Astrocyte (in vitro differentiated cells and primary cell): ENCODE results near the gene UHRF2. TPM values are rescaled to one million over a fixed set of nuclear protein-coding genes. Genes with fewer than 3 reads are reported as not detected.

Experiments
- DNase-seq: peaks from one replicate; pipeline ENCODE4 v3.0.0-alpha.2; 2010; ENCODE audit warnings: low read depth
- FAIRE-seq: peaks from 2 replicates; lab custom pipeline; 2011; peaks lifted over from hg19 to GRCh38; lab: Jason Lieb, UNC
- H2AFZ ChIP-seq: 2 replicates; pipeline ENCODE4 v1.6.0; 2012; ENCODE audit warnings: low read depth, low read length, inconsistent platforms
- H3K27ac ChIP-seq: 2 replicates; pipeline ENCODE4 v1.5.1; 2011; ENCODE audit warnings: low read depth, low read length, inconsistent platforms
- H3K27me3 ChIP-seq: 2 replicates; pipeline ENCODE4 v1.6.0; 2011; ENCODE audit warnings: low read length, inconsistent platforms; ENCODE audit not compliant: insufficient read depth
- H3K36me3 ChIP-seq: 2 replicates; pipeline ENCODE4 v1.5.1; 2011; ENCODE audit warnings: low read length, inconsistent platforms; ENCODE audit not compliant: insufficient read depth
- H3K4me1 ChIP-seq: 2 replicates; pipeline ENCODE4 v1.5.1; 2011; ENCODE audit warnings: low read length, inconsistent platforms; ENCODE audit not compliant: insufficient read depth
- H3K4me2 ChIP-seq: 2 replicates; pipeline ENCODE4 v1.6.0; 2012; ENCODE audit warnings: low read length, inconsistent platforms
- H3K4me3 ChIP-seq: 2 replicates; pipeline ENCODE4 v1.5.1; 2011; ENCODE audit warnings: low read depth, mild to moderate bottlenecking, low read length, inconsistent platforms; ENCODE audit not compliant: insufficient read depth
- H3K79me2 ChIP-seq: 2 replicates; pipeline ENCODE4 v1.6.0; 2012; ENCODE audit warnings: mild to moderate bottlenecking, low read length, inconsistent platforms; ENCODE audit not compliant: insufficient read depth
- H3K9ac ChIP-seq: 2 replicates; pipeline ENCODE4 v1.6.0; 2012; ENCODE audit warnings: mild to moderate bottlenecking, low read length, inconsistent platforms
- H3K9me3 ChIP-seq: 2 replicates; pipeline ENCODE4 v1.5.1; 2012; ENCODE audit warnings: low read depth, mild to moderate bottlenecking, low read length, inconsistent platforms; ENCODE audit not compliant: insufficient read depth
- H4K20me1 ChIP-seq: 2 replicates; pipeline ENCODE4 v1.6.0; 2012; ENCODE audit warnings: low read length, inconsistent platforms; ENCODE audit not compliant: insufficient read depth
- H3K27ac Mint-ChIP-seq: one replicate; pipeline ENCODE4 v1.8.0; 2021; ENCODE audit warnings: mild to moderate bottlenecking, mixed read lengths; ENCODE audit not compliant: unreplicated experiment
- H3K27me3 Mint-ChIP-seq: one replicate; pipeline ENCODE4 v1.8.0; 2021; ENCODE audit warnings: low read depth, mixed read lengths; ENCODE audit not compliant: unreplicated experiment
- H3K36me3 Mint-ChIP-seq: one replicate; pipeline ENCODE4 v1.8.0; 2021; ENCODE audit warnings: low read depth, mixed read lengths; ENCODE audit not compliant: unreplicated experiment
- H3K4me1 Mint-ChIP-seq: one replicate; pipeline ENCODE4 v1.8.0; 2021; ENCODE audit warnings: low read depth, mixed read lengths; ENCODE audit not compliant: unreplicated experiment
- H3K4me3 Mint-ChIP-seq: one replicate; pipeline ENCODE4 v1.8.0; 2021; ENCODE audit warnings: mild to moderate bottlenecking, moderate library complexity, mixed read lengths; ENCODE audit not compliant: unreplicated experiment
- H3K9me3 Mint-ChIP-seq: one replicate; pipeline ENCODE4 v1.8.0; 2021; ENCODE audit warnings: mild to moderate bottlenecking, mixed read lengths; ENCODE audit not compliant: unreplicated experiment
- EZH2 ChIP-seq: IDR thresholded peaks from 2 replicates; pipeline ENCODE4 v1.6.1; 2012; ENCODE audit warnings: mild to moderate bottlenecking, low read length, inconsistent platforms; ENCODE audit not compliant: insufficient read depth
- total RNA-seq: library from RNA; stranded (reverse); gene quantifications from 2 replicates; pipeline ENCODE4 v1.2.1, GENCODE V29; 2021
- TF ChIP-seq, protein P1 (sequence below): IDR thresholded peaks from 2 replicates; pipeline ENCODE4 v1.5.1; 2011; ENCODE audit warnings: low read depth, mild to moderate bottlenecking, inconsistent platforms, low read length, moderate library complexity; ENCODE audit not compliant: insufficient read depth

The UHRF2 gene
- total RNA-seq, 1 donor from 2014 or later = 37.4 TPM

DNA sequence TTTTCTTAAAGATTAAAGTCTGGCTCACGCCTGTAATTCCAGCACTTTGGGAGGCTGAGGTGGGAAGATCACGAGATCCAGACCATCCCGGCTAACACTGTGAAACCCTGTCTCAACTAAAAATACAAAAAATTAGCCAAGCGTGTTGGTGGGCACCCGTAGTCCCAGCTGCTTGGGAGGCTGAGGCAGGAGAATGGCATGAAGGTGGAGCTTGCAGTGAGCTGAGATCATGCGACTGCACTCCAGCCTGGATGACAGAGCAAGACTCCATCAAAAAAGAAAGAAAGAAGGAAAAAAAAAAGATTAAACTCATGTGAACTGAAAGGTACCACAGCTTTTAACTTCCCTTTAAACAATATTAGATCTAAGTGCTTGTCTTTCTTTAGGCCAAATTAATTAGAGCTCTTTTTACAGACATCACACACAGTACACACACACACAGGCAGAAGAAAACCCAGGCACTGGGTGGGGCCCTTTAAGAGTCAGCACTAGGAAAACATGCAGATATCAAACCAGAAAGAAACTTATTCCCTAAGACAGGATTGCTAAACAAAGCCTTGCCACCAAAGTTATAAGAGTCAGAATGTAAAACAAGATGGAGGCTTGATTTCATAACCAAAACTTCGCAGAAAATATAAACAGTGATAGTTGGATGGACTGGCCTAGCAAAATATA lies 29.3 kb upstream of the UHRF2 start:
- peak overlapping the region; percentile 64 for H3K4me2 ChIP-seq
- no peaks in the 10 kb centered on the region for H3K36me3 ChIP-seq
- H2AFZ ChIP-seq = peak overlapping the region; percentile 61
- Mint-ChIP-seq H3K36me3 (no peaks in the 10 kb centered on the region), H3K27ac (peak overlapping the region; percentile 96), H3K4me3 (no peak overlapping the region), H3K9me3 (peaks cover 4% of the 10 kb centered on the region), H3K4me1 (peaks cover 7% of the 10 kb centered on the region), H3K27me3 (peaks cover 7% of the 10 kb centered on the region)
- H3K9me3 ChIP-seq = no peaks in the 10 kb centered on the region
- DNase-seq = peak; percentile 56
- peak overlapping the region; percentile 64 for H3K27ac ChIP-seq
- no peak for FAIRE-seq
- H3K9ac ChIP-seq = peak overlapping the region; percentile 67
- no peaks in the 10 kb centered on the region for H4K20me1 ChIP-seq
- H3K27me3 ChIP-seq = no peaks in the 10 kb centered on the region
- H3K79me2 ChIP-seq = no peaks in the 10 kb centered on the region
- TF ChIP-seq EZH2 = no peak
- TF ChIP-seq, protein P1, sequence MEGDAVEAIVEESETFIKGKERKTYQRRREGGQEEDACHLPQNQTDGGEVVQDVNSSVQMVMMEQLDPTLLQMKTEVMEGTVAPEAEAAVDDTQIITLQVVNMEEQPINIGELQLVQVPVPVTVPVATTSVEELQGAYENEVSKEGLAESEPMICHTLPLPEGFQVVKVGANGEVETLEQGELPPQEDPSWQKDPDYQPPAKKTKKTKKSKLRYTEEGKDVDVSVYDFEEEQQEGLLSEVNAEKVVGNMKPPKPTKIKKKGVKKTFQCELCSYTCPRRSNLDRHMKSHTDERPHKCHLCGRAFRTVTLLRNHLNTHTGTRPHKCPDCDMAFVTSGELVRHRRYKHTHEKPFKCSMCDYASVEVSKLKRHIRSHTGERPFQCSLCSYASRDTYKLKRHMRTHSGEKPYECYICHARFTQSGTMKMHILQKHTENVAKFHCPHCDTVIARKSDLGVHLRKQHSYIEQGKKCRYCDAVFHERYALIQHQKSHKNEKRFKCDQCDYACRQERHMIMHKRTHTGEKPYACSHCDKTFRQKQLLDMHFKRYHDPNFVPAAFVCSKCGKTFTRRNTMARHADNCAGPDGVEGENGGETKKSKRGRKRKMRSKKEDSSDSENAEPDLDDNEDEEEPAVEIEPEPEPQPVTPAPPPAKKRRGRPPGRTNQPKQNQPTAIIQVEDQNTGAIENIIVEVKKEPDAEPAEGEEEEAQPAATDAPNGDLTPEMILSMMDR = no peak
- no peak overlapping the region for H3K4me3 ChIP-seq
- H3K4me1 ChIP-seq = peaks cover 4% of the 10 kb centered on the region

DNA sequence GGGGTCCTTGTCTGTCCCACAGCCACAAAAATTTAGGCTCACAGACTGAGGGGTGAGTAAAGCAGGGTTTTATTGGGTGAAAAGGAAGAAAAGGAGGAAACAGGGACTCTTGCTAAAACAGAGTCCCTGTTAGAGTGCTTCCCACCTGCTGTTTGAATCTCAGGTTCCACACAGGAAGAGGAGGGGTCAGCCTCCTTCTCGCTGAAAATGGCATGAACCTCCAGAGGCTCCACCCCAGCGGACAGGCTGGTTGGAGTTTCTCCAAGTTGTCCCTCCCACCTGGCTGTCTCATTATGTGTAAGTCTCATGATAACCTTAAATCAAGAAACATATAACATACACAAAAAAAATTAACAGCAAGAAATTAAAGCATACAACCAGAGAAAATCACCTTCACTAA lies 28.3 kb upstream of the UHRF2 start:
- H3K27me3 Mint-ChIP-seq = peaks cover 3% of the 10 kb centered on the region
- H3K36me3 Mint-ChIP-seq = no peaks in the 10 kb centered on the region
- FAIRE-seq (no peak), DNase-seq (no peak)
- Histone ChIP-seq H3K9ac (peak overlapping the region; percentile 67), H3K4me1 (peaks cover 4% of the 10 kb centered on the region), H3K27me3 (no peaks in the 10 kb centered on the region), H3K79me2 (no peaks in the 10 kb centered on the region), H3K36me3 (no peaks in the 10 kb centered on the region), H2AFZ (peak overlapping the region; percentile 33), H3K4me3 (no peak overlapping the region), H4K20me1 (no peaks in the 10 kb centered on the region), H3K9me3 (no peaks in the 10 kb centered on the region), H3K4me2 (no peak overlapping the region), H3K27ac (no peak overlapping the region)
- no peak overlapping the region for H3K4me3 Mint-ChIP-seq
- no peak for TF ChIP-seq EZH2
- TF ChIP-seq, protein P1 = no peak
- H3K27ac Mint-ChIP-seq = no peak overlapping the region
- H3K4me1 Mint-ChIP-seq = peaks cover 7% of the 10 kb centered on the region
- H3K9me3 Mint-ChIP-seq = peaks cover 2% of the 10 kb centered on the region

DNA sequence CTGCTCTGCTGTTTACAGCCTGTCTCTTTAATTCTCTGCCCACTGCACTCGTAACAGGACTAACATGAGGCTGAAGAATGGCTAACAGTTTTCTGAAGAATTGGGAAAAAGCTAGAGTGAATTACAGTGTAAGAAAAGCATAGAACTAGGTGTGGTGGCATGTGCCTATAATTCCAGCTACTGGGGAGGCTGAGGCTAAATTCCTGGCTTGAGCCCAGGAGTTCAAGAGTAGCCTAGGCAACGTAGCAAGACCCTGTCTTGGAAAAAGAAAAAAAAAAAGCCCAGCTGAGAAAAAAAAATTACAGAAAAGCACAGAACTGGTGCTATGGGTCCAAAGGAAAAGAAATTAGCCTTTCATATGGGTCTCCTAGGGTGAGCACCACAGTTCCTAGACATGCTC lies 13.9 kb upstream of the UHRF2 start:
- FAIRE-seq (no peak), DNase-seq (no peak)
- Histone ChIP-seq H3K79me2 (no peaks in the 10 kb centered on the region), H3K27ac (no peak overlapping the region), H4K20me1 (no peaks in the 10 kb centered on the region), H3K36me3 (no peaks in the 10 kb centered on the region), H3K4me2 (no peak overlapping the region), H3K4me3 (no peak overlapping the region), H2AFZ (no peak overlapping the region), H3K4me1 (no peaks in the 10 kb centered on the region), H3K27me3 (no peaks in the 10 kb centered on the region), H3K9ac (no peak overlapping the region), H3K9me3 (no peaks in the 10 kb centered on the region)
- Mint-ChIP-seq H3K36me3 (no peaks in the 10 kb centered on the region), H3K4me1 (no peaks in the 10 kb centered on the region), H3K4me3 (no peak overlapping the region), H3K27me3 (no peaks in the 10 kb centered on the region), H3K27ac (no peak overlapping the region), H3K9me3 (no peaks in the 10 kb centered on the region)
- no peak for TF ChIP-seq EZH2
- TF ChIP-seq, protein P1 = no peak
